GM12865 (cell line): Measurements from ENCODE around the gene TYSND1.
A peak's percentile ranks its signal among the peaks of the same experiment; 100 is the strongest.

Source experiments
- DNase-seq: peaks from one replicate; pipeline ENCODE4 v3.0.0; 2010; ENCODE audit warnings: low read depth
- H3K4me3 ChIP-seq: 2 replicates; pipeline ENCODE4 v1.5.1; 2011; ENCODE audit warnings: mild to moderate bottlenecking, low read depth, low read length, control low read depth
- TF ChIP-seq, protein P1 (sequence below): IDR thresholded peaks from 2 replicates; pipeline ENCODE4 v1.5.1; 2011; ENCODE audit warnings: low read length, control low read depth, low read depth, inconsistent platforms; ENCODE audit not compliant: insufficient read depth; ENCODE audit errors: missing control alignments

Gene TYSND1

GRCh38 chr10:70115948-70116682, 30.4 kb downstream of the TYSND1 start:
- TF ChIP-seq, protein P1, sequence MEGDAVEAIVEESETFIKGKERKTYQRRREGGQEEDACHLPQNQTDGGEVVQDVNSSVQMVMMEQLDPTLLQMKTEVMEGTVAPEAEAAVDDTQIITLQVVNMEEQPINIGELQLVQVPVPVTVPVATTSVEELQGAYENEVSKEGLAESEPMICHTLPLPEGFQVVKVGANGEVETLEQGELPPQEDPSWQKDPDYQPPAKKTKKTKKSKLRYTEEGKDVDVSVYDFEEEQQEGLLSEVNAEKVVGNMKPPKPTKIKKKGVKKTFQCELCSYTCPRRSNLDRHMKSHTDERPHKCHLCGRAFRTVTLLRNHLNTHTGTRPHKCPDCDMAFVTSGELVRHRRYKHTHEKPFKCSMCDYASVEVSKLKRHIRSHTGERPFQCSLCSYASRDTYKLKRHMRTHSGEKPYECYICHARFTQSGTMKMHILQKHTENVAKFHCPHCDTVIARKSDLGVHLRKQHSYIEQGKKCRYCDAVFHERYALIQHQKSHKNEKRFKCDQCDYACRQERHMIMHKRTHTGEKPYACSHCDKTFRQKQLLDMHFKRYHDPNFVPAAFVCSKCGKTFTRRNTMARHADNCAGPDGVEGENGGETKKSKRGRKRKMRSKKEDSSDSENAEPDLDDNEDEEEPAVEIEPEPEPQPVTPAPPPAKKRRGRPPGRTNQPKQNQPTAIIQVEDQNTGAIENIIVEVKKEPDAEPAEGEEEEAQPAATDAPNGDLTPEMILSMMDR, result peak; percentile 88
- DNase-seq, result peak; percentile 59
- H3K4me3 ChIP-seq, result no peak overlapping the region

GRCh38 chr10:70114902-70115301, 31.6 kb downstream of the TYSND1 start:
- H3K4me3 ChIP-seq, result no peak overlapping the region
- TF ChIP-seq, protein P1, result no peak
- DNase-seq, result no peak

GRCh38 chr10:70112071-70112470, 34.4 kb downstream of the TYSND1 start:
- no peak for DNase-seq
- no peak overlapping the region for H3K4me3 ChIP-seq
- TF ChIP-seq, protein P1, result no peak

DNA sequence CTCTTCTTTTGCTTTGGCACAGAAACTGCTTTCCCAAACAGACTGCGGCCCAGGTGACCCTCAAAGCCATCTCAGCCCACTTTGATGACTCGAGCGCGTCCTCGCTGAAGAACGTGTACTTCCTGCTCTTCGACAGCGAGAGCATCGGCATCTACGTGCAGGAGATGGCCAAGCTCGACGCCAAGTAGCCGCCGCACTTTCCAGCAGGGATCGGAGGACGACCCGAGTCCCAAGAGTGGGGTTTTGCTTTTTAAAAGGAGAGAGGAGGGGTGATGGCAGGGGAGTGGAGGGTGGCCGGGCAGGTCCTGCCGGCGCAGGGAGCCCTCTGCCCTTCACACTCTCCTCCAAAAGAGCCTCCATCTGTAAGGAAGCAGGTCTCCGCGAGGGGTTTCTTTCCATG, 35.0 kb downstream of the TYSND1 start:
- DNase-seq, result no peak
- TF ChIP-seq, protein P1, result no peak
- no peak overlapping the region for H3K4me3 ChIP-seq

GRCh38 chr10:70109064-70109729, 37.3 kb downstream of the TYSND1 start:
- no peak for DNase-seq
- TF ChIP-seq, protein P1, result no peak
- no peak overlapping the region for H3K4me3 ChIP-seq

GRCh38 chr10:70106958-70107791, 39.3 kb downstream of the TYSND1 start:
- DNase-seq, result peak; percentile 85
- TF ChIP-seq, protein P1, result peak; percentile 66
- H3K4me3 ChIP-seq, result no peak overlapping the region
